Endothelial cell (in vitro differentiated cells): Measurements from ENCODE around the gene DOCK11. TPM values are rescaled to one million over a fixed set of nuclear protein-coding genes. Genes with fewer than 3 reads are reported as not detected.

Experiments
- DNase-seq: peaks from one replicate; pipeline ENCODE4 v3.0.0; 2021; ENCODE audit warnings: low spot score
- H3K27ac Mint-ChIP-seq: one replicate; pipeline ENCODE4 v1.8.0; 2021; ENCODE audit warnings: mixed read lengths, inconsistent platforms; ENCODE audit not compliant: unreplicated experiment
- H3K27me3 Mint-ChIP-seq: one replicate; pipeline ENCODE4 v1.8.0; 2021; ENCODE audit warnings: mild to moderate bottlenecking, moderate library complexity, mixed read lengths, inconsistent platforms; ENCODE audit not compliant: unreplicated experiment
- H3K36me3 Mint-ChIP-seq: one replicate; pipeline ENCODE4 v1.8.0; 2021; ENCODE audit warnings: mild to moderate bottlenecking, low read depth, mixed read lengths, inconsistent platforms; ENCODE audit not compliant: unreplicated experiment
- H3K4me1 Mint-ChIP-seq: one replicate; pipeline ENCODE4 v1.8.0; 2021; ENCODE audit warnings: mild to moderate bottlenecking, mixed read lengths, inconsistent platforms; ENCODE audit not compliant: unreplicated experiment
- H3K4me3 Mint-ChIP-seq: one replicate; pipeline ENCODE4 v1.8.0; 2021; ENCODE audit warnings: mild to moderate bottlenecking, mixed read lengths, inconsistent platforms; ENCODE audit not compliant: unreplicated experiment
- H3K9me3 Mint-ChIP-seq: one replicate; pipeline ENCODE4 v1.8.0; 2021; ENCODE audit warnings: mixed read lengths, inconsistent platforms; ENCODE audit not compliant: unreplicated experiment
- CTCF ChIP-seq: fragments of 200-600 bp; sonication (generic); IDR thresholded peaks from one replicate; pipeline ENCODE4 v1.5.0; 2021; ENCODE audit warnings: antibody characterized with exemption; ENCODE audit not compliant: unreplicated experiment
- total RNA-seq: library from RNA; stranded (reverse); fragmentation: NEBNext Ultra II Directional; extraction: Animal tissue kit (Norgen Biotek cat#: 25700); gene quantifications from one replicate; pipeline ENCODE4 v1.2.1, GENCODE V29; 2021; ENCODE audit not compliant: unreplicated experiment

The DOCK11 gene
- total RNA-seq, 1 donor from 2014 or later: 10.9 TPM

GRCh38 chrX:118522230-118522926 lies 26.8 kb downstream of the DOCK11 start:
- DNase-seq: no peak
- no peaks in the 10 kb centered on the region for H3K9me3 Mint-ChIP-seq
- no peak overlapping the region for H3K4me3 Mint-ChIP-seq
- H3K4me1 Mint-ChIP-seq: peaks cover 4% of the 10 kb centered on the region
- no peak for TF ChIP-seq CTCF
- no peak overlapping the region for H3K27ac Mint-ChIP-seq
- H3K27me3 Mint-ChIP-seq: no peaks in the 10 kb centered on the region
- H3K36me3 Mint-ChIP-seq: no peaks in the 10 kb centered on the region

GRCh38 chrX:118523920-118524319 lies 28.3 kb downstream of the DOCK11 start:
- no peaks in the 10 kb centered on the region for H3K27me3 Mint-ChIP-seq
- H3K27ac Mint-ChIP-seq: no peak overlapping the region
- peaks cover 4% of the 10 kb centered on the region for H3K4me1 Mint-ChIP-seq
- no peak overlapping the region for H3K4me3 Mint-ChIP-seq
- DNase-seq: no peak
- H3K36me3 Mint-ChIP-seq: no peaks in the 10 kb centered on the region
- TF ChIP-seq CTCF: no peak
- no peaks in the 10 kb centered on the region for H3K9me3 Mint-ChIP-seq

DNA sequence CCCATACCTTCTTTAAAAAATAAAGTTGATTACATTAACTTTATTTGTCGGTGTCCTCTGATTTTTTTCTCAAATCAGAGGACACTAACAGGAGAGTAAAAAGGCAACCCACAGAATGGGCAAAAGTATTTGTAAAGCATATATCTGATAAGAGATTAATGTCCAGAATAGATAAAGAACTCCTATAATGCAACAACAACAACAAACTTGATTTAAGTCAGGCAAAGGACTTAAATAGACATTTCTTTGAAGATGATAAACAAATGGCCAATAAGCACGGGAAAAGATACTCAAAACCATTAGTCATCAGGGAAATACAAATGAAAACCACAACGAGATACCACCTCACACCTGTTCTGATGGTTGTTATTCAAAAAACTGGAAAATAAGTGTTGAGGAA lies 28.7 kb downstream of the DOCK11 start:
- H3K4me1 Mint-ChIP-seq: peaks cover 4% of the 10 kb centered on the region
- H3K27me3 Mint-ChIP-seq: no peaks in the 10 kb centered on the region
- no peak for TF ChIP-seq CTCF
- H3K4me3 Mint-ChIP-seq: no peak overlapping the region
- H3K9me3 Mint-ChIP-seq: no peaks in the 10 kb centered on the region
- H3K36me3 Mint-ChIP-seq: no peaks in the 10 kb centered on the region
- no peak overlapping the region for H3K27ac Mint-ChIP-seq
- no peak for DNase-seq

- Mint-ChIP-seq H3K4me3 (no peak overlapping the region), H3K27ac (no peak overlapping the region), H3K36me3 (no peaks in the 10 kb centered on the region), H3K9me3 (no peaks in the 10 kb centered on the region), H3K4me1 (peaks cover 4% of the 10 kb centered on the region), H3K27me3 (no peaks in the 10 kb centered on the region)
- TF ChIP-seq CTCF: no peak
- no peak for DNase-seq
Measured at GRCh38 chrX:118525174-118525730, 29.6 kb downstream of the DOCK11 start.

DNA sequence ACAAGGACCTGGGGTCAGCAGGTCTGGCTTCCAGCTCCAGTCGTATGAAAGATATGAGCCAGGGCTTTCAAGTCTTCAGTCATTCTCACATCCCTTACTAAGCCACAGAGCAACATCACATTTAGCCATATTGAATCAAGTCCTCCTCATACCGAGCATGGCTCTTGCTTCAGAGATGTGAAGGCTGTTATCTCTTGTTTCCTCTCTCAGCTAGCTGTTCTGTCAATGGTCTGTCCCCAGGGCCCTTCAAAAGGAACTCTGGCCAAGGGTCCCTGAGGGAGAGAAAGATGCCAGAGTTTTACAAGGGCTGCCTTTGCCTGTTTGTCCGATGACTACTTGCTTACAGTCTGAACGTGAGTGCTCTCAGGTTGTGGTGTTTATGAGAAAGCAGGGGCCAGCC lies 30.5 kb downstream of the DOCK11 start:
- no peak overlapping the region for H3K4me3 Mint-ChIP-seq
- H3K4me1 Mint-ChIP-seq: no peaks in the 10 kb centered on the region
- no peaks in the 10 kb centered on the region for H3K27me3 Mint-ChIP-seq
- no peaks in the 10 kb centered on the region for H3K9me3 Mint-ChIP-seq
- no peak for TF ChIP-seq CTCF
- H3K36me3 Mint-ChIP-seq: no peaks in the 10 kb centered on the region
- H3K27ac Mint-ChIP-seq: no peak overlapping the region
- DNase-seq: no peak
